ENCODE results near the gene ALG12. TPM values are rescaled to one million over a fixed set of nuclear protein-coding genes. Genes with fewer than 3 reads are reported as not detected.
A peak's percentile ranks its signal among the peaks of the same experiment; 100 is the strongest.

ALG12 gene
- total RNA-seq, 1 donor from 2014 or later, result 20.6 TPM

DNA sequence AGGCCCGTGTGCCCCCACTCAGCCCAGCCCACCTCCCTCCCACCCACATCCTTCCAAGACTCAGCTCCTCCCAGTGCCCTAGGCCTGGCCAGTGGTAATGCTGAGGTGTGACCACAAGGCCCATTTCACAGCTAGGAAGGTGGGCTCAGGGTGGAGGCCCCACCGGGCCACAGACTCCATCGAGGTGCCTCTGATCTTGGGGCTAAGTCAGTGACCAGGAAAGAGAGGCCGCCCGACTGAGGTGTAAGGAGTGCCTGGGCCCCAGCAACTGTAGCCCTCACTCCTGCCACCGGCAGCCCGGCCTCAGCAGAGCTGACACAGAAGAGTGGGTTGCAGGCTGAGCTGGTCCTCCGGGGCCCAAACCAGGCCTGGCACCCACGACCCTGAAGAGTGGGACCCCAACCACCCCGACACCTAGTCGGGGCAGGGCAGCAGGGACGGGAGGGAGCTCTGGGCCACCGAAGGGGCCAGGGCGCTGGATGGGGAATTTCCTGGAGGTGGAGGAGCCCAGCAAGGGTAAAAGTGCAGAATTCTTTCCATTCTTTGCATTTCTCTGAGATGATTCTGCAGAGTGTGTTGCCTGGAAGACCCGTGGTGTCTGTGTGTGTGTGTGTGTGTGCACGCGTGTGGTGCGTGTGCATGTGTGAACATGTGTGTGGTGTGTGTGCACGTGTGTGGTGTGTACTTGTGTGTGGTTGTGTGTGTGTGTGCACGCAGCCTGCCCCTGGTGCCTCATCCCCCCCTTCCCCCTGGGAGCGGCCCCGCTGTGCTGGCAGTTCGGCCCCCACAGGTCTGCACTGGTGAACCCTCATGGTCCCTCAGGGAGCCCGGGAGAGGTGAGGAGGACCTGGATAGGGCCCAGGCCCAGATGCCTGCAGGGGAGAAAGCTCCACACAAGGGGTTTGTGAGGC, 34.0 kb upstream of the ALG12 start:
- no peaks in the 10 kb centered on the region for H3K27me3 Mint-ChIP-seq (ENCODE audit: low read depth)
- TF ChIP-seq, protein P1, sequence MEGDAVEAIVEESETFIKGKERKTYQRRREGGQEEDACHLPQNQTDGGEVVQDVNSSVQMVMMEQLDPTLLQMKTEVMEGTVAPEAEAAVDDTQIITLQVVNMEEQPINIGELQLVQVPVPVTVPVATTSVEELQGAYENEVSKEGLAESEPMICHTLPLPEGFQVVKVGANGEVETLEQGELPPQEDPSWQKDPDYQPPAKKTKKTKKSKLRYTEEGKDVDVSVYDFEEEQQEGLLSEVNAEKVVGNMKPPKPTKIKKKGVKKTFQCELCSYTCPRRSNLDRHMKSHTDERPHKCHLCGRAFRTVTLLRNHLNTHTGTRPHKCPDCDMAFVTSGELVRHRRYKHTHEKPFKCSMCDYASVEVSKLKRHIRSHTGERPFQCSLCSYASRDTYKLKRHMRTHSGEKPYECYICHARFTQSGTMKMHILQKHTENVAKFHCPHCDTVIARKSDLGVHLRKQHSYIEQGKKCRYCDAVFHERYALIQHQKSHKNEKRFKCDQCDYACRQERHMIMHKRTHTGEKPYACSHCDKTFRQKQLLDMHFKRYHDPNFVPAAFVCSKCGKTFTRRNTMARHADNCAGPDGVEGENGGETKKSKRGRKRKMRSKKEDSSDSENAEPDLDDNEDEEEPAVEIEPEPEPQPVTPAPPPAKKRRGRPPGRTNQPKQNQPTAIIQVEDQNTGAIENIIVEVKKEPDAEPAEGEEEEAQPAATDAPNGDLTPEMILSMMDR (IDR thresholded peaks at IDR 0.05), result no peak
- no peaks in the 10 kb centered on the region for H3K36me3 Mint-ChIP-seq (ENCODE audit: low read depth)
- no peaks in the 10 kb centered on the region for H3K9me3 Mint-ChIP-seq (ENCODE audit: low read depth)
- peak overlapping the region; percentile 85 for H3K27ac Mint-ChIP-seq (ENCODE audit: unreplicated experiment)
- H3K4me3 Mint-ChIP-seq (ENCODE audit: unreplicated experiment), result no peak overlapping the region
- no peak for DNase-seq (ENCODE audit: low spot score)
- H3K4me1 Mint-ChIP-seq (ENCODE audit: low read depth), result peaks cover 14% of the 10 kb centered on the region

DNA sequence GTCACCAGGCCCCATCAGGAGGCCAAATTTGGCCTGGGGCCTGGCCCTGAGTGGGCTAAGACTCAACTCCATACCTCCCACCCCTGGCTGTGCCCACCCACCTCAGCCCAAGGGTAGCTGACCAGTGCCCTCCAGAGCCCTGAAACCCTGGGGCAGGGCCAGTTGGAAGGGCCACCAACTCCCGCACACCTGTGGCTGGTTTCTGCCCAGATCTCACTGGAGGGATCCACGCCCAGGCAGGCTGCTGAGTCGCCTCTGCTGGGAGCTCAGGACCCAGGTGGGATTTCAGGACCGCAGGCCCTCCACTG, 33.4 kb upstream of the ALG12 start:
- Mint-ChIP-seq H3K27ac (ENCODE audit: unreplicated experiment) (peak overlapping the region; percentile 85), H3K9me3 (ENCODE audit: low read depth) (no peaks in the 10 kb centered on the region), H3K36me3 (ENCODE audit: low read depth) (no peaks in the 10 kb centered on the region), H3K4me1 (ENCODE audit: low read depth) (peaks cover 14% of the 10 kb centered on the region), H3K4me3 (ENCODE audit: unreplicated experiment) (no peak overlapping the region), H3K27me3 (ENCODE audit: low read depth) (no peaks in the 10 kb centered on the region)
- TF ChIP-seq, protein P1 (IDR thresholded peaks at IDR 0.05), result no peak
- no peak for DNase-seq (ENCODE audit: low spot score)

DNA sequence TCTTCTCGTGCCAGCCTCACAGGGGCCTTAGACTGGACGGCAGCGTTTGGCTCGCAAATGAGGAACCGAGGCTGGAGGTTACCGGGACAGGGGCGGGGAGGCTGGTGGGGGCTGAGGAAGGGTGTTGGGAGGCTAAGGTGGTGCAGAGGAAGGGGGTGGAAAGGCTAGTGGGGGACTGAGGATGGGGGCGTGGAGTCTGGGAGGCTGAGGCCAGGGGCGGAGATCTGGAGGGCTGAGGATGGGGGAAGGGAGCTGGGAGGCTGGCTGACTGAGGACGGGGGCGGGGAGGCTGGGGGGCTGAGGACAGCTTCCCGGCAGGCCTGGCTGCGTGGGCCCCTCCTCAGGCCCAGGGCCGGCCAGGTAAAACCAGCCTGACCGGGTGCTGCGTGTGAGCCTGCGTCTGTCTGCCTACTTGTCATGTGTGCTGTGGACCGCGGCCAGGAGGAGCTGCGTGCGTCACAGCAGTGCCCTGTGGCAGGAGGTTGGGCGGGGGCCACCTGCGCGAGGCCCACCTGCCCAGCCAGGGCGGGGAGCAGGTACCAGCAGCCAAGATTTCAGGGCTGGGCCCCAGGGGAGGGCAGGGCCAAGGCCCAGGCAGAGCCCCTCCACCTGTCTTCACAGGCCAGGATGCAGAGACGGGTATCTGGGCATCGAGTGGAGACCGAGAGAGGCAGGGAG, 32.9 kb upstream of the ALG12 start:
- Mint-ChIP-seq H3K4me1 (ENCODE audit: low read depth) (peaks cover 14% of the 10 kb centered on the region), H3K27me3 (ENCODE audit: low read depth) (no peaks in the 10 kb centered on the region), H3K27ac (ENCODE audit: unreplicated experiment) (no peak overlapping the region), H3K36me3 (ENCODE audit: low read depth) (no peaks in the 10 kb centered on the region), H3K4me3 (ENCODE audit: unreplicated experiment) (no peak overlapping the region), H3K9me3 (ENCODE audit: low read depth) (no peaks in the 10 kb centered on the region)
- no peak for DNase-seq (ENCODE audit: low spot score)
- TF ChIP-seq, protein P1 (IDR thresholded peaks at IDR 0.05), result no peak

DNA sequence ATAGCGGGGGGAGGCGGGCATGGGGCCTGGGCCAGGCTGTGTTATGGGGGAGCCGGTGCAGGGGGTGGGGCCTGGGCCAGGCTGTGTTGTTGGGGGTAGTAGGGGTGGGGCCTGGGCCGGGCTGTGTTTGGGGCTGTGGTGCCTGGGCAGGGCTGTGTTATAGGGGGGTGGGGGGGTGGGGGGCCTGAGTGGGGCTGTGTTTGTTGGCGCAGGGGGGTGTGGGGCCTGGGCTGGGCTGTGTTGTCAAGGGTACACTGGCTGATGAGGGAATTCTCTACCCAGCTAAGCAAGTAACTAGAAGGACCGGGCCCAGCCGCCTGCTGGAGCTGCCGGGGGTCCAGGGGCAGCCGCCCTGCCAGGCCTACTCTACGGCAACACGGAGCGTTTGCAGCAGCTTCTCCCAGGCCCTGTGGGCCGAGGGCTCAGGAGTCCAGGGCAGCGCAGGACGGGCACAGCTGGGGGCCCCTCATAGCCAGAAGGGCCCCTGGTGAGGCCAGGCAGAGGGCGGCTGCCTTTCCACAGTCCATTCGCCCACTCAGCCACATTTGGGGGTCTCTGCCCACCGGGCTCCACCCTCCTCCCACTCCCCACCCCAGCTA, 32.3 kb upstream of the ALG12 start:
- H3K4me3 Mint-ChIP-seq (ENCODE audit: unreplicated experiment), result no peak overlapping the region

DNA sequence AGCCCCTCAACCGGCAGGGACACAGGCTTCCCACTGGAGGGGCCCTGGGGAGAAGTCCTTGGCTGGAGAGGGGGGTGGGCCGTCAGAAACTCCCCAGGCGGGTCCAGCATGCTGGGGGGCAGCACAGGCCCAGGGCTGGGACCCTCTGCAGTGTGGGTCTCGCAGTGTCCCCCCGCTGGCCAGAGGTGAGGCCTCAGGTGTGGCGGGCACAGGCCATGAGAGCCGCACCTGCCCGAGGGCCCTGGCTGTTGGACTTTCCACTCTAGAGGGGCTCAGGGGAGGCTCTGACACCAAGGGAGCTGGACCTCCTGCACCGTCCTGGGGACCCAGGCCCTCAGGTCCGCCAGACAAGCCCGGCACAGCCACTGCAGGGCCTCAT, 31.7 kb upstream of the ALG12 start:
- Mint-ChIP-seq H3K4me3 (ENCODE audit: unreplicated experiment) (no peak overlapping the region), H3K27ac (ENCODE audit: unreplicated experiment) (no peak overlapping the region), H3K4me1 (ENCODE audit: low read depth) (peaks cover 12% of the 10 kb centered on the region), H3K36me3 (ENCODE audit: low read depth) (no peaks in the 10 kb centered on the region), H3K9me3 (ENCODE audit: low read depth) (no peaks in the 10 kb centered on the region), H3K27me3 (ENCODE audit: low read depth) (no peaks in the 10 kb centered on the region)
- DNase-seq (ENCODE audit: low spot score), result no peak
- TF ChIP-seq, protein P1 (IDR thresholded peaks at IDR 0.05), result no peak

More for the DNA sequence above, 32.3 kb upstream of the ALG12 start:
- TF ChIP-seq, protein P1 (IDR thresholded peaks at IDR 0.05), result no peak
- DNase-seq (ENCODE audit: low spot score), result no peak
- peaks cover 14% of the 10 kb centered on the region for H3K4me1 Mint-ChIP-seq (ENCODE audit: low read depth)
- no peaks in the 10 kb centered on the region for H3K36me3 Mint-ChIP-seq (ENCODE audit: low read depth)
- no peaks in the 10 kb centered on the region for H3K9me3 Mint-ChIP-seq (ENCODE audit: low read depth)
- H3K27me3 Mint-ChIP-seq (ENCODE audit: low read depth), result no peaks in the 10 kb centered on the region
- H3K27ac Mint-ChIP-seq (ENCODE audit: unreplicated experiment), result no peak overlapping the region
